Epithelial cell of esophagus (primary cell): ENCODE results near the gene GSG1L.

Experiments used
- DNase-seq: peaks from one replicate; pipeline ENCODE4 v3.0.0; 2010; ENCODE audit warnings: low read depth
- H3K4me3 ChIP-seq: 2 replicates; pipeline ENCODE4 v1.5.1; 2011; ENCODE audit warnings: mild to moderate bottlenecking, low read length, control low read depth
- CTCF ChIP-seq: IDR thresholded peaks from 2 replicates; pipeline ENCODE4 v1.5.1; 2011; ENCODE audit warnings: low read depth, mild to moderate bottlenecking, low read length, control low read depth, inconsistent platforms; ENCODE audit not compliant: insufficient read depth; ENCODE audit errors: missing control alignments

Gene GSG1L

GRCh38 chr16:27803775-27804549 is 259.6 kb downstream of the GSG1L start:
- no peak for DNase-seq
- H3K4me3 ChIP-seq, result no peak overlapping the region
- no peak for TF ChIP-seq CTCF

GRCh38 chr16:27802664-27803439 is 260.7 kb downstream of the GSG1L start:
- no peak for TF ChIP-seq CTCF
- no peak overlapping the region for H3K4me3 ChIP-seq

GRCh38 chr16:27801289-27801945 is 262.1 kb downstream of the GSG1L start:
- TF ChIP-seq CTCF, result no peak
- no peak overlapping the region for H3K4me3 ChIP-seq
- DNase-seq, result no peak

More at GRCh38 chr16:27802664-27803439, 260.7 kb downstream of the GSG1L start:
- no peak for DNase-seq

- DNase-seq, result no peak
- H3K4me3 ChIP-seq, result no peak overlapping the region
- no peak for TF ChIP-seq CTCF
These were observed 262.7 kb downstream of the GSG1L start for GRCh38 chr16:27800817-27801216.

- H3K4me3 ChIP-seq, result no peak overlapping the region
- TF ChIP-seq CTCF, result no peak
- DNase-seq, result no peak
These were observed 263.6 kb downstream of the GSG1L start for GRCh38 chr16:27799896-27800295.

GRCh38 chr16:27798241-27798640 is 265.3 kb downstream of the GSG1L start:
- no peak overlapping the region for H3K4me3 ChIP-seq
- no peak for DNase-seq
- TF ChIP-seq CTCF, result no peak
